ENCODE data around the gene KCNIP4.

- TF ChIP-seq POLR2AphosphoS5 (IDR thresholded peaks at IDR 0.05; ENCODE audit: borderline replicate concordance, low read depth, low read length) (no peak), EZH2 (IDR thresholded peaks at IDR 0.05) (no peak)
Observed at GRCh38 chr4:20682853-20683252, 1265.7 kb downstream of the KCNIP4 start.
